ENCODE results near the gene SNX4. TPM values are rescaled to one million over a fixed set of nuclear protein-coding genes. Genes with fewer than 3 reads are reported as not detected.
"Not testable (repeated sequence)": the region's sequence is repeated elsewhere in the genome, so short reads cannot be mapped to it uniquely, and the experiment has no call there.

SNX4 gene
- total RNA-seq, 1 donor from 2014 or later: 30.9 TPM

DNA sequence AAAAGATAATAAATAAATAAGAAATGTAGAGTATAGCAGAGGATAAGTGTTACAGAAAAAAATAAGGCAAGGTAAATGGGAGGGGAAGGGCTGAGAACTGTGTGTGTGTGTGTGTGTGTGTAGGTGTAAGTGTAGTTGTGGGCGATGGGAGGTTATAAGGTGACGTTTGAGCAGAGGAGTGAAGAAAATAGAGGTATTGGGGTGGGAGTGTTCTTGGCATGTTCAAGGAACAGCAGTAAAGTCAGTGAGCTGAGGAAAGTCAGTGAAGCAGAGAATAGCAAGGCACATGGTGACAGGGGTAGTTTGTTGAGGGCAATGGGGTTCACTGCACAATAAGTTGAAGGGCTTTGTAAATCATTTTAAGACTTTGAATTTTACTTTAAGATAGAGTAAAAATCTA, 113.9 kb downstream of the SNX4 start:
- DNase-seq (ENCODE audit: low spot score): no peak
- ATAC-seq: no peak

- ATAC-seq; DNase-seq (ENCODE audit: low spot score): not testable (repeated sequence)
Measured at GRCh38 chr3:125405515-125405914, 114.5 kb downstream of the SNX4 start.

GRCh38 chr3:125403789-125404188, 116.2 kb downstream of the SNX4 start:
- DNase-seq (ENCODE audit: low spot score) (no peak), ATAC-seq (no peak)

DNA sequence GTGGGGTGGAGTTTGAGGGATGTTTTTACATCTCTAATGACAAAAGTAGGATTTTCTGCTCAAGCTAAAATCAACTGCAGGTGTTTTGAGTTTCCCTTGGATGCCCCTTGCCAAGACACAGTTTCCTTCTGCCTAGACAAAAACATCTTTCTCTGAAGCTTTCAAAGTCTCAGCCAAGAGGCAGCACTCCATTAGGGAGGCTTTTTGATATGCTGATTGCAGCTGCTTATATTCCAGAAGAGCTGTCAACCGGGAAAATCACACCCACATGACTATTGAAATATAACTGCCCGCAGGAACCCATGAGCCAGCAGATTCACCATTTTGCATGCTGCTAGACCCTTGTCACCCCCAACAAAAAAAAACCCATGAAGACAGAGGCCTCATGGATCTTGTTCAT, 117.4 kb downstream of the SNX4 start:
- DNase-seq (ENCODE audit: low spot score) (no peak), ATAC-seq (no peak)

GRCh38 chr3:125401402-125401801, 118.6 kb downstream of the SNX4 start:
- DNase-seq (ENCODE audit: low spot score) (no peak), ATAC-seq (no peak)

DNA sequence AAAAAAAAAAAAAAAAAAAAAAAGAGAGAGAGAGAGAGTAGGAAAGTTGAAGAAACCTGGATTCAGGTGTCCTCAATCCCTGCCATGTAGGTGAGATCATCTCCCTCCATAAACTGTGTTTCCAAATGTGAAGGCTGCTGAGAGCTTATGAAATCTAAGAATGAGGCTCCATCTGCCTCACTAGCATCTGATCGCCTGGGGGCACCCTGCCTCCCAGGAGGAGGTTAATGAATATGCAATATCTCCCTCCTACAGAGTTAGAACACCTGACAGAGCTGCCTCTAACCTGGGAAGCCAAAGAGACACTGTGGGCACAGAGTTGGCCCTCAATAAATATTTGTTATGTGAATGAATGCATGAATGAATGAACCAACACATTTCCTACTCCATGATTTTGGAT, 121.0 kb downstream of the SNX4 start:
- no peak for ATAC-seq
- no peak for DNase-seq (ENCODE audit: low spot score)

Other genes with a start within 250 kb of the SNX4 start
- gene ZNF148, start 144.9 kb downstream of the SNX4 start, total RNA-seq: 17.7 TPM
- 11.2 TPM for gene OSBPL11, start 75.3 kb upstream of the SNX4 start, total RNA-seq